ENCODE measurements around the gene ANKS1B. TPM values are rescaled to one million over a fixed set of nuclear protein-coding genes. Genes with fewer than 3 reads are reported as not detected.

ANKS1B gene
- polyA plus RNA-seq, 3 donors, result not detected

DNA sequence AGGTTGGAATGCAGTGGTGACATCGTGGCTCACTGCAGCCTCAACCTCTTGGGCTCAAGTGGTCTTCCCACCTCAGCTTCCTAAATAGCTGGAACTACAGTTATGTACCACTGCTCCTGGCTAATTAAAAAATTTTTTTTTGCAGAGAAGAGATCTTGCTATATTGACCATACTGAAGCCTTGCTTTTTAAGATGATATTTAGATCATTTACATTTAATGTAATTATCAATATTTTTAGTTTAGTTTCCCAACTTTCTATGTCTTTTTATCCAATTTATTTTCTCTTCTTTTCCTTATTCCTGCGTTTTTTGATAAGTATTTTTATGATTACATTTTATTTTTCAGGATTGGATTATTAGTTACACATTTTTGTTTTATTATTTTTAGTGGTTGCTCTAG, 999.6 kb downstream of the ANKS1B start:
- Mint-ChIP-seq H3K36me3 (no peaks in the 10 kb centered on the region), H3K27me3 (ENCODE audit: low read depth in 3 of 3) (peaks cover 0 to 14% (median 3%) of the 10 kb centered on the region in 3 donors), H3K4me1 (no peaks in the 10 kb centered on the region), H3K27ac (no peak overlapping the region), H3K4me3 (no peak overlapping the region), H3K9me3 (peaks cover 0 to 6% (median 2%) of the 10 kb centered on the region in 7 donors)
- no CpG with 5 or more reads among the region's 2 CpGs for WGBS (ENCODE audit: insufficient coverage)
- H3K27ac ChIP-seq (ENCODE audit: low read depth in 1 of 2, low read length in 2 of 2), result no peak overlapping the region
- TF ChIP-seq, protein P1, sequence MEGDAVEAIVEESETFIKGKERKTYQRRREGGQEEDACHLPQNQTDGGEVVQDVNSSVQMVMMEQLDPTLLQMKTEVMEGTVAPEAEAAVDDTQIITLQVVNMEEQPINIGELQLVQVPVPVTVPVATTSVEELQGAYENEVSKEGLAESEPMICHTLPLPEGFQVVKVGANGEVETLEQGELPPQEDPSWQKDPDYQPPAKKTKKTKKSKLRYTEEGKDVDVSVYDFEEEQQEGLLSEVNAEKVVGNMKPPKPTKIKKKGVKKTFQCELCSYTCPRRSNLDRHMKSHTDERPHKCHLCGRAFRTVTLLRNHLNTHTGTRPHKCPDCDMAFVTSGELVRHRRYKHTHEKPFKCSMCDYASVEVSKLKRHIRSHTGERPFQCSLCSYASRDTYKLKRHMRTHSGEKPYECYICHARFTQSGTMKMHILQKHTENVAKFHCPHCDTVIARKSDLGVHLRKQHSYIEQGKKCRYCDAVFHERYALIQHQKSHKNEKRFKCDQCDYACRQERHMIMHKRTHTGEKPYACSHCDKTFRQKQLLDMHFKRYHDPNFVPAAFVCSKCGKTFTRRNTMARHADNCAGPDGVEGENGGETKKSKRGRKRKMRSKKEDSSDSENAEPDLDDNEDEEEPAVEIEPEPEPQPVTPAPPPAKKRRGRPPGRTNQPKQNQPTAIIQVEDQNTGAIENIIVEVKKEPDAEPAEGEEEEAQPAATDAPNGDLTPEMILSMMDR (IDR thresholded peaks at IDR 0.05), result no peak
- H3K27me3 ChIP-seq (ENCODE audit: control insufficient read depth in 2 of 2, insufficient read depth in 2 of 2, low read length in 2 of 2), result no peaks in the 10 kb centered on the region
- DNase-seq, result no peak
- no peaks in the 10 kb centered on the region for H4K20me1 ChIP-seq (ENCODE audit: insufficient read depth, low read length)
- no peaks in the 10 kb centered on the region for H3K9me3 ChIP-seq (replicated peaks in 1 of 2; ENCODE audit: control insufficient read depth in 1 of 2, insufficient read depth in 1 of 2, low read length in 2 of 2)
- no peak overlapping the region for H3K4me3 ChIP-seq (replicated peaks in 1 of 3; ENCODE audit: low read depth in 2 of 3, low read length in 3 of 3)
- no peak overlapping the region for H3K9ac ChIP-seq (ENCODE audit: insufficient read depth, low read length, poor library complexity, severe bottlenecking)
- intact Hi-C loops (cut with micrococcal nuclease), result no loop called here
- no peaks in the 10 kb centered on the region for H3K36me3 ChIP-seq (replicated peaks in 1 of 2; ENCODE audit: control insufficient read depth in 1 of 2, insufficient read depth in 2 of 2, low read length in 2 of 2)
- no peak overlapping the region for H3K4me2 ChIP-seq (replicated peaks; ENCODE audit: extremely low read depth, low read length, poor library complexity, severe bottlenecking)
- H2AFZ ChIP-seq (ENCODE audit: insufficient read depth, low read depth, low read length, poor library complexity, severe bottlenecking), result no peak overlapping the region
- no peaks in the 10 kb centered on the region for H3K4me1 ChIP-seq (ENCODE audit: control insufficient read depth in 1 of 2, insufficient read depth in 2 of 2, low read length in 2 of 2)
- H3K79me2 ChIP-seq (ENCODE audit: insufficient read depth, low read length), result no peaks in the 10 kb centered on the region

DNA sequence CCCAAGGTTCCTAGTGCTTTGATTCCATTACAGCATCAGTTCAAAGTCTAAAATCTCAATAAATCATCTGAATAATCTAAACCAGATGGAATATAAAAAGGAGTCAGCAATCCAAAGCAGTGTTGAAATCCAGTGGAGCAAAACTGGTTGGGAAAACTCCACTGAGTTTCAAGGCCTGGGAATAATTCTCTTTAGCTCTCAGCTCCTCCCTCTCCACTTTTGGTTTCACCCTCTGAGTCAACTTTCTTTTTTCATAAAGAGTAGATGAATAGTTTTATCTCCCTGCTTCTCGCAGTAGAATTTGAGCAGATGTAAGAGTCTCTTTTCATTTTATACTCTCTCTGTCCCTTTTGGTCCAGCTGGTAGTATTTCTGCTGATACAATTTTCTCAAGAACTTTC, 1001.1 kb downstream of the ANKS1B start:
- Mint-ChIP-seq H3K4me1 (no peaks in the 10 kb centered on the region), H3K4me3 (no peak overlapping the region), H3K36me3 (no peaks in the 10 kb centered on the region), H3K9me3 (peaks cover 1 to 6% (median 4%) of the 10 kb centered on the region in 7 donors), H3K27ac (no peak overlapping the region), H3K27me3 (ENCODE audit: low read depth in 3 of 3) (peaks cover 0 to 4% (median 0%) of the 10 kb centered on the region in 3 donors)
- no peak overlapping the region for H3K9ac ChIP-seq (ENCODE audit: insufficient read depth, low read length, poor library complexity, severe bottlenecking)
- H3K9me3 ChIP-seq (replicated peaks in 1 of 2; ENCODE audit: control insufficient read depth in 1 of 2, insufficient read depth in 1 of 2, low read length in 2 of 2), result no peaks in the 10 kb centered on the region
- no peak for DNase-seq
- no peaks in the 10 kb centered on the region for H3K4me1 ChIP-seq (ENCODE audit: control insufficient read depth in 1 of 2, insufficient read depth in 2 of 2, low read length in 2 of 2)
- intact Hi-C loops (cut with micrococcal nuclease), result no loop called here
- TF ChIP-seq, protein P1 (IDR thresholded peaks at IDR 0.05), result no peak
- no peak overlapping the region for H3K4me3 ChIP-seq (replicated peaks in 1 of 3; ENCODE audit: low read depth in 2 of 3, low read length in 3 of 3)
- H3K27me3 ChIP-seq (ENCODE audit: control insufficient read depth in 2 of 2, insufficient read depth in 2 of 2, low read length in 2 of 2), result no peaks in the 10 kb centered on the region
- no peaks in the 10 kb centered on the region for H3K79me2 ChIP-seq (ENCODE audit: insufficient read depth, low read length)
- H4K20me1 ChIP-seq (ENCODE audit: insufficient read depth, low read length), result no peaks in the 10 kb centered on the region
- no peak overlapping the region for H3K27ac ChIP-seq (ENCODE audit: low read depth in 1 of 2, low read length in 2 of 2)
- H3K4me2 ChIP-seq (replicated peaks; ENCODE audit: extremely low read depth, low read length, poor library complexity, severe bottlenecking), result no peak overlapping the region
- no peak overlapping the region for H2AFZ ChIP-seq (ENCODE audit: insufficient read depth, low read depth, low read length, poor library complexity, severe bottlenecking)
- H3K36me3 ChIP-seq (replicated peaks in 1 of 2; ENCODE audit: control insufficient read depth in 1 of 2, insufficient read depth in 2 of 2, low read length in 2 of 2), result no peaks in the 10 kb centered on the region
- WGBS (ENCODE audit: insufficient coverage), result no CpG with 5 or more reads among the region's 1 CpG

All from CD14-positive monocyte (primary cell).